ENCODE data around the gene PIP4P1. TPM values are rescaled to one million over a fixed set of nuclear protein-coding genes. Genes with fewer than 3 reads are reported as not detected.
A peak's percentile ranks its signal among the peaks of the same experiment; 100 is the strongest.

The PIP4P1 gene
- total and polyA plus RNA-seq, 2 of the 13 experiments (the other 11 are each of a cell fraction or from before 2014, with no cell fraction given), result 33.4 to 47.0 TPM

DNA sequence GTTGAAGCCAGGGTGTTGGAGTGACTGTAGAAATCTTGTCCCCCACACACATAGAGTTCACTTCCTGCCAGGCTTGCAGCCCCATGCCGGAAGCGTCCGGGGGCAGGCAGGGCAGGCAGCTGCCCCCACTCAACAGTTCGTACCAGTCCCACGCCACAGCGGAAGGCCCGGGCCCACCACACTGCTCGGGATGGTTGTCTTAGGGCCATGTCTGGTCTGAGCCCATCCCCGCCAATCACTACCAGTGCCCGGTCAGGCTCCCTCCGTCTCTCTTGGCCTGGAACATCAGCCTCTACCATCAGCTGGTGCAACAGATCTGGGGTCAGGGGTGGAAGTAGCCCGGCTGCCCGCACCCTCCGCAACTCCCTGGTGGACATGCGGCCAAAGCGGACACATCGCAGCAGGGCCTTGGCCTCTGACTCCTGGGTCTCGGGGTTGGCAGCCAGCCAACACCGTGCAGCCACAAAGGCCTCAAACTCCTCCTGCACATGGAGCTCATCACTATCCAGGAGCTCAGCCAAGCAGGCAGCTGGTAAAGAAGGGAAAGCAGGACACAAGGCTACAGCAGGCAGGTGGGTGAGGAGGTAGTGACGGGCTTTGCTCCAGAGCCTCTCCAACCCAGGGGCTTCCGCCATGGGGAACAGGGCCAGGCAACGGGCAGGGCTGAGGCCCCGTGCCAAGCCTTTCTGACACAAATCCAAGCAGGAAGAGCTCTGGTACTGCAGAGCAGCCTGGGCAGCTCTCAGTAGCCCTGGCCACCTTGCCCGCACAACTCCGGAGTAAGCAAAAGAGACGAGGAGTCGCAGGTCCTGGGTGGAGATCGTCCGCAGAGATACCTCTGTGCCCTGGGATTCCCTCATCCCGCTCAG lies 31.2 kb downstream of the PIP4P1 start (continued):
- TF ChIP-seq, protein P1, sequence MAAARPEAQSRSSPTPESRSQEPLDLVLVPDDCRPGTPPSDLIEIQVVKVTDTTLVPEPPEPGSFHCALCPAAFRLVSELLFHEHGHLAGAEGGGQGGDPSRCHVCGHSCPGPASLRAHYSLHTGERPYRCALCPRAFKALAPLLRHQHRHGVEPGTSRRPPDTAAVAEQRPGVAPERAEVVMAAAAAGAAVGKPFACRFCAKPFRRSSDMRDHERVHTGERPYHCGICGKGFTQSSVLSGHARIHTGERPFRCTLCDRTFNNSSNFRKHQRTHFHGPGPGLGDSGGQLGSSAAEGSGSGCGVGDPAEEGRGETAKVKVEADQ (CRISPR knock-in tag; IDR thresholded peaks at IDR 0.05; ENCODE audit: borderline replicate concordance), result no peak
- TF ChIP-seq KLF13 (CRISPR knock-in tag; IDR thresholded peaks at IDR 0.05) (no peak), TBP (CRISPR knock-in tag; IDR thresholded peaks at IDR 0.05) (no peak), ZFX (CRISPR knock-in tag; IDR thresholded peaks at IDR 0.05; ENCODE audit: low read depth) (peak; percentile 79), ZNF607 (CRISPR knock-in tag; IDR thresholded peaks at IDR 0.05; ENCODE audit: borderline replicate concordance) (peak; percentile 58; the same call in 1 of the 2 replicates), BRCA1 (CRISPR knock-in tag; IDR thresholded peaks at IDR 0.05) (no peak), ZNF350 (CRISPR knock-in tag; IDR thresholded peaks at IDR 0.05; ENCODE audit: borderline replicate concordance, low read depth) (peak; percentile 84), SNRNP70 (IDR thresholded peaks at IDR 0.05; ENCODE audit: low read depth, low read length) (no peak), HOXA7 (CRISPR knock-in tag; IDR thresholded peaks at IDR 0.05) (no peak)
- TF ChIP-seq, protein P2, sequence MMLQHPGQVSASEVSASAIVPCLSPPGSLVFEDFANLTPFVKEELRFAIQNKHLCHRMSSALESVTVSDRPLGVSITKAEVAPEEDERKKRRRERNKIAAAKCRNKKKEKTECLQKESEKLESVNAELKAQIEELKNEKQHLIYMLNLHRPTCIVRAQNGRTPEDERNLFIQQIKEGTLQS (CRISPR knock-in tag; IDR thresholded peaks at IDR 0.05), result no peak
- TF ChIP-seq, protein P3, sequence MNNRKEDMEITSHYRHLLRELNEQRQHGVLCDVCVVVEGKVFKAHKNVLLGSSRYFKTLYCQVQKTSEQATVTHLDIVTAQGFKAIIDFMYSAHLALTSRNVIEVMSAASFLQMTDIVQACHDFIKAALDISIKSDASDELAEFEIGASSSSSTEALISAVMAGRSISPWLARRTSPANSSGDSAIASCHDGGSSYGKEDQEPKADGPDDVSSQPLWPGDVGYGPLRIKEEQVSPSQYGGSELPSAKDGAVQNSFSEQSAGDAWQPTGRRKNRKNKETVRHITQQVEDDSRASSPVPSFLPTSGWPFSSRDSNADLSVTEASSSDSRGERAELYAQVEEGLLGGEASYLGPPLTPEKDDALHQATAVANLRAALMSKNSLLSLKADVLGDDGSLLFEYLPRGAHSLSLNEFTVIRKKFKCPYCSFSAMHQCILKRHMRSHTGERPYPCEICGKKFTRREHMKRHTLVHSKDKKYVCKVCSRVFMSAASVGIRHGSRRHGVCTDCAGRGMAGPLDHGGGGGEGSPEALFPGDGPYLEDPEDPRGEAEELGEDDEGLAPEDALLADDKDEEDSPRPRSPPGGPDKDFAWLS (CRISPR knock-in tag; IDR thresholded peaks at IDR 0.05; ENCODE audit: borderline replicate concordance), result no peak
- TF ChIP-seq, protein P4, sequence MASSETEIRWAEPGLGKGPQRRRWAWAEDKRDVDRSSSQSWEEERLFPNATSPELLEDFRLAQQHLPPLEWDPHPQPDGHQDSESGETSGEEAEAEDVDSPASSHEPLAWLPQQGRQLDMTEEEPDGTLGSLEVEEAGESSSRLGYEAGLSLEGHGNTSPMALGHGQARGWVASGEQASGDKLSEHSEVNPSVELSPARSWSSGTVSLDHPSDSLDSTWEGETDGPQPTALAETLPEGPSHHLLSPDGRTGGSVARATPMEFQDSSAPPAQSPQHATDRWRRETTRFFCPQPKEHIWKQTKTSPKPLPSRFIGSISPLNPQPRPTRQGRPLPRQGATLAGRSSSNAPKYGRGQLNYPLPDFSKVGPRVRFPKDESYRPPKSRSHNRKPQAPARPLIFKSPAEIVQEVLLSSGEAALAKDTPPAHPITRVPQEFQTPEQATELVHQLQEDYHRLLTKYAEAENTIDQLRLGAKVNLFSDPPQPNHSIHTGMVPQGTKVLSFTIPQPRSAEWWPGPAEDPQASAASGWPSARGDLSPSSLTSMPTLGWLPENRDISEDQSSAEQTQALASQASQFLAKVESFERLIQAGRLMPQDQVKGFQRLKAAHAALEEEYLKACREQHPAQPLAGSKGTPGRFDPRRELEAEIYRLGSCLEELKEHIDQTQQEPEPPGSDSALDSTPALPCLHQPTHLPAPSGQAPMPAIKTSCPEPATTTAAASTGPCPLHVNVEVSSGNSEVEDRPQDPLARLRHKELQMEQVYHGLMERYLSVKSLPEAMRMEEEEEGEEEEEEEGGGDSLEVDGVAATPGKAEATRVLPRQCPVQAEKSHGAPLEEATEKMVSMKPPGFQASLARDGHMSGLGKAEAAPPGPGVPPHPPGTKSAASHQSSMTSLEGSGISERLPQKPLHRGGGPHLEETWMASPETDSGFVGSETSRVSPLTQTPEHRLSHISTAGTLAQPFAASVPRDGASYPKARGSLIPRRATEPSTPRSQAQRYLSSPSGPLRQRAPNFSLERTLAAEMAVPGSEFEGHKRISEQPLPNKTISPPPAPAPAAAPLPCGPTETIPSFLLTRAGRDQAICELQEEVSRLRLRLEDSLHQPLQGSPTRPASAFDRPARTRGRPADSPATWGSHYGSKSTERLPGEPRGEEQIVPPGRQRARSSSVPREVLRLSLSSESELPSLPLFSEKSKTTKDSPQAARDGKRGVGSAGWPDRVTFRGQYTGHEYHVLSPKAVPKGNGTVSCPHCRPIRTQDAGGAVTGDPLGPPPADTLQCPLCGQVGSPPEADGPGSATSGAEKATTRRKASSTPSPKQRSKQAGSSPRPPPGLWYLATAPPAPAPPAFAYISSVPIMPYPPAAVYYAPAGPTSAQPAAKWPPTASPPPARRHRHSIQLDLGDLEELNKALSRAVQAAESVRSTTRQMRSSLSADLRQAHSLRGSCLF (CRISPR knock-in tag; IDR thresholded peaks at IDR 0.05; ENCODE audit: borderline replicate concordance), result no peak
- TF ChIP-seq, protein P5, sequence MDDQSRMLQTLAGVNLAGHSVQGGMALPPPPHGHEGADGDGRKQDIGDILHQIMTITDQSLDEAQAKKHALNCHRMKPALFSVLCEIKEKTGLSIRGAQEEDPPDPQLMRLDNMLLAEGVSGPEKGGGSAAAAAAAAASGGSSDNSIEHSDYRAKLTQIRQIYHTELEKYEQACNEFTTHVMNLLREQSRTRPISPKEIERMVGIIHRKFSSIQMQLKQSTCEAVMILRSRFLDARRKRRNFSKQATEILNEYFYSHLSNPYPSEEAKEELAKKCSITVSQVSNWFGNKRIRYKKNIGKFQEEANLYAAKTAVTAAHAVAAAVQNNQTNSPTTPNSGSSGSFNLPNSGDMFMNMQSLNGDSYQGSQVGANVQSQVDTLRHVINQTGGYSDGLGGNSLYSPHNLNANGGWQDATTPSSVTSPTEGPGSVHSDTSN (CRISPR knock-in tag; IDR thresholded peaks at IDR 0.05; ENCODE audit: borderline replicate concordance), result no peak
- TF ChIP-seq, protein P6, sequence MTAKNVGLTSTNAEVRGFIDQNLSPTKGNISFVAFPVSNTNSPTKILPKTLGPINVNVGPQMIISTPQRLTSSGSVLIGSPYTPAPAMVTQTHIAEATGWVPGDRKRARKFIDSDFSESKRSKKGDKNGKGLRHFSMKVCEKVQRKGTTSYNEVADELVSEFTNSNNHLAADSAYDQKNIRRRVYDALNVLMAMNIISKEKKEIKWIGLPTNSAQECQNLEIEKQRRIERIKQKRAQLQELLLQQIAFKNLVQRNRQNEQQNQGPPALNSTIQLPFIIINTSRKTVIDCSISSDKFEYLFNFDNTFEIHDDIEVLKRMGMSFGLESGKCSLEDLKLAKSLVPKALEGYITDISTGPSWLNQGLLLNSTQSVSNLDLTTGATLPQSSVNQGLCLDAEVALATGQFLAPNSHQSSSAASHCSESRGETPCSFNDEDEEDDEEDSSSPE (CRISPR knock-in tag; IDR thresholded peaks at IDR 0.05), result peak; percentile 20; the same call in 1 of the 2 replicates
